Mucosa of descending colon (tissue), 3 donors: Measurements from ENCODE around the gene RNF8. TPM values are rescaled to one million over a fixed set of nuclear protein-coding genes. Genes with fewer than 3 reads are reported as not detected.

Experiments used
- ATAC-seq: fragments of 200-7000 bp; cut with Tn5 transposase; one replicate; pipeline ENCODE4 v1.9.1; 2020; ENCODE audit warnings: mild to moderate bottlenecking, moderate library complexity
- DNase-seq, 3 donors: peaks; one replicate each; pipeline ENCODE4 v3.0.0-alpha.2; 2020
- H3K36me3 ChIP-seq: fragments of 200-600 bp; one replicate; pipeline ENCODE4 v1.8.0; 2021; ENCODE audit warnings: low read depth, mild to moderate bottlenecking
- H3K4me1 ChIP-seq: fragments of 200-600 bp; one replicate; pipeline ENCODE4 v1.8.0; 2021; ENCODE audit warnings: low read depth, mild to moderate bottlenecking
- H3K4me3 ChIP-seq: fragments of 200-600 bp; one replicate; pipeline ENCODE4 v1.8.0; 2021; ENCODE audit warnings: mild to moderate bottlenecking
- H3K9me3 ChIP-seq: fragments of 200-600 bp; one replicate; pipeline ENCODE4 v1.8.0; 2021; ENCODE audit warnings: mild to moderate bottlenecking
- intact Hi-C, 2 donors: fragments of 100-400 bp; cut with DNase I in 1 of 2; cut with micrococcal nuclease in 1 of 2; formaldehyde crosslinking; loops; one replicate each; pipeline versions ENCODE4 v1.11.0 to v1.11.1; 2022; cut with DNase I, micrococcal nuclease
- total RNA-seq, 3 donors: library from RNA; stranded (reverse); fragmentation: NEBNext Ultra II Directional in 2 of 3; extraction: Animal tissue kit (Norgen Biotek cat#: 25700) in 2 of 3; gene quantifications; one replicate each; pipeline versions ENCODE4 v1.2.1 to v1.2.4, GENCODE V29; 2021 to 2023
- TF ChIP-seq, protein P1 (sequence below): fragments of 200-600 bp; IDR thresholded peaks from one replicate; pipeline ENCODE4 v1.8.0; 2022; ENCODE audit warnings: antibody characterized with exemption, mild to moderate bottlenecking
- donor health status: DM: no; HTN: no; CAD: no; lungs with moderate emphysema.
- donor health status: DM: no; HTN: no; CAD: no.
- donor health status: DM: no; HTN: yes; CAD: no.

Gene RNF8
- total RNA-seq, 3 donors from 2014 or later, result 11.2 to 16.3 (median 11.4) TPM

DNA sequence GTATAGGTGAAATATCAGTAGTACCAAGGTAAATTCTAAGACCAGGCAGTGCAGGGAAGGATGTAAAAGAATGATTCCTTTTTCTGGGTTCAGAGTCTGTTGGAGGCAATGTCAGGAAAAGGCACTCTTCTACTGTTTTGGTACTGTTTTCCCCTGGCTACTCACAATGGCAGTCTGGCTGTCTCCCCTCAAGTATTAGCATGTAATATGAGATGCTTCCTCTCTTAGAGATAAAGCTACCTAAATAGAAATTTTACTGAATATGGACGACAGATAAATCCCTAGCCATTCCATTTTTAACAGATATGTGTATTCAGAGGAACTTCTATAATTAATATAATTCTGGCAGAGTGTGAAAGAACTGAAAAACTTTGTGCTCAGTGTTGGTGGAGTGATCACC lies 3.5 kb downstream of the RNF8 start:
- TF ChIP-seq, protein P1, sequence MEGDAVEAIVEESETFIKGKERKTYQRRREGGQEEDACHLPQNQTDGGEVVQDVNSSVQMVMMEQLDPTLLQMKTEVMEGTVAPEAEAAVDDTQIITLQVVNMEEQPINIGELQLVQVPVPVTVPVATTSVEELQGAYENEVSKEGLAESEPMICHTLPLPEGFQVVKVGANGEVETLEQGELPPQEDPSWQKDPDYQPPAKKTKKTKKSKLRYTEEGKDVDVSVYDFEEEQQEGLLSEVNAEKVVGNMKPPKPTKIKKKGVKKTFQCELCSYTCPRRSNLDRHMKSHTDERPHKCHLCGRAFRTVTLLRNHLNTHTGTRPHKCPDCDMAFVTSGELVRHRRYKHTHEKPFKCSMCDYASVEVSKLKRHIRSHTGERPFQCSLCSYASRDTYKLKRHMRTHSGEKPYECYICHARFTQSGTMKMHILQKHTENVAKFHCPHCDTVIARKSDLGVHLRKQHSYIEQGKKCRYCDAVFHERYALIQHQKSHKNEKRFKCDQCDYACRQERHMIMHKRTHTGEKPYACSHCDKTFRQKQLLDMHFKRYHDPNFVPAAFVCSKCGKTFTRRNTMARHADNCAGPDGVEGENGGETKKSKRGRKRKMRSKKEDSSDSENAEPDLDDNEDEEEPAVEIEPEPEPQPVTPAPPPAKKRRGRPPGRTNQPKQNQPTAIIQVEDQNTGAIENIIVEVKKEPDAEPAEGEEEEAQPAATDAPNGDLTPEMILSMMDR, result no peak
- peaks cover 5% of the 10 kb centered on the region for H3K4me1 ChIP-seq

DNA sequence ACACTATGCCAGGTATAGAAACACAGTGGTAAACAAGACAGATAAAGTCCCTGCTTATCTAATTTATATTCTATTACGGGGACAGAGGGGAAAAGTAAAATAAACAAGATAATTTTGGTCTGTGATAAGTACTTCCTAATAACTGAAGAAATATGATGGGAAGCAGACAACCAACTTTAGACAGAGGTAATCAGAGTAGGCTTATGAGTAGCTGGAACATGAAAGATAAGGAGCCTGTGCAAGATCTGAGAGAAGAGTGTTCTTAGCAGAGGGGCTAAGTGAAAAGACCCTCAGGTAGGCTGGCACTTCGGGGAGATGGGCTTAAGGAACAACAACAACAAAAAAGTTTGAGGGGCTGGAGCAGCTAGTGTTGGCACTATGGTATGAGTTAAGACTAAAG lies 4.1 kb downstream of the RNF8 start:
- Histone ChIP-seq H3K4me1 (peaks cover 5% of the 10 kb centered on the region), H3K4me3 (no peak overlapping the region), H3K36me3 (no peaks in the 10 kb centered on the region), H3K9me3 (no peaks in the 10 kb centered on the region)
- intact Hi-C loops, result no loop called here
- TF ChIP-seq, protein P1, result no peak
- ATAC-seq (no peak), DNase-seq (no peak)

More for the DNA sequence above, 3.5 kb downstream of the RNF8 start:
- DNase-seq, result no peak
- Histone ChIP-seq H3K9me3 (no peaks in the 10 kb centered on the region), H3K4me3 (no peak overlapping the region), H3K36me3 (no peaks in the 10 kb centered on the region)
- ATAC-seq, result no peak
- intact Hi-C loops, result no loop called here

DNA sequence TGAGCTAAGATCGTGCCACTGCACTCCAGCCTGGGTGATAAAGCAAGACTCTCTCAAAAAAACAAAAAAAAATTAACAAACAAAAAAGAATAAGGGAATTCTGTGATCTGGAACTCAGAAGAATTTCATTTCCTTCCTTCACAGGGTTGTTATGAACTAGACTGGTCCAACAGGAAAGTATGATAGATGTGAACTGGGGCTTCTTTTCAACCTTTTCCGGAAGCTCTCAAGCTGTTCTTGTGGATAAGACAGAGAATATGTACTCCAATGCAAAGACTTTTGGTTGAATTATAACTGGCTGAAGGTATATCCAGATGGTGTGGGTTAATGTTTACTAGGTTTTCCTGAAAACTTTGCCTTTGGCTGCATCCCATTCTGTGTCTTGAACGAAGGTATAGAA lies 5.3 kb downstream of the RNF8 start:
- ATAC-seq (no peak), DNase-seq (no peak)
- no peaks in the 10 kb centered on the region for H3K36me3 ChIP-seq
- intact Hi-C loops, result no loop called here
- H3K9me3 ChIP-seq, result no peaks in the 10 kb centered on the region
- TF ChIP-seq, protein P1, result no peak
- H3K4me3 ChIP-seq, result no peak overlapping the region
- H3K4me1 ChIP-seq, result peaks cover 5% of the 10 kb centered on the region

DNA sequence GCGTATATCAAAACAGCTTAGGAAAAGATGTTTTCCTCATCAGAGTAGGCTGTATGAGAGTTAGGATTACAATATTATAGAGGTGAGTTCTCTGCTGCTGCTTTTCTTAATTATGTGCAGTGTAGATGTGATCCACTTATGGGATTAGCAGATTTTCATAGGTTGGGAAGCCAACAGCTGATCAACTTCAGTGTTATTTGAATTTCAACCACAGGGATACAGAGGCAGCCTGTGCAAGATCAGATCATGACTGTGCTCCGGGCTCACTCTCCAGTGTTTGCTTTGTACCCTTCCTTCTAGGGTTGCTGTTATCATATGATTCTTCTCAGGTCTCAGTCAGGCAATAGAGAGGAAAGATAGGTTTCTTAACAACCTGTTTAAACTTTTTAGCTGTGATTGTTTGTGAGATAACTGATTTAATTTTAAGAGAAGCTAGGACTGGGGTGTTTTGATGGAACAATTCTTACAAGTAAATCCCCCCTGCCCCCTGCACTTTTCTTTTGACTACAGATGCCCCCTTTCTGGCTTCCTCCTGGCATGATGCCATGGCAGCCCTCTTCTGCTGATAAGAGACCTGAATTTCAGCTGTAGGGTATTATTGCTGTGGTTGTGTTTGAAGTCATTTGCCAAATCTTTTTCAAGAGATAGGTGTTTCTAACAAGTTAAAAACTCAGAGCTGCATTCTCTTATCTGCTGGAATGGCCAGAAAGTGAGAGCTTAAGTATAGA lies 8.5 kb downstream of the RNF8 start:
- intact Hi-C loops, result no loop called here
- H3K4me1 ChIP-seq, result no peaks in the 10 kb centered on the region
- ATAC-seq, result no peak
- H3K9me3 ChIP-seq, result no peaks in the 10 kb centered on the region
- no peak for DNase-seq
- TF ChIP-seq, protein P1, result no peak
- H3K36me3 ChIP-seq, result no peaks in the 10 kb centered on the region
- no peak overlapping the region for H3K4me3 ChIP-seq

DNA sequence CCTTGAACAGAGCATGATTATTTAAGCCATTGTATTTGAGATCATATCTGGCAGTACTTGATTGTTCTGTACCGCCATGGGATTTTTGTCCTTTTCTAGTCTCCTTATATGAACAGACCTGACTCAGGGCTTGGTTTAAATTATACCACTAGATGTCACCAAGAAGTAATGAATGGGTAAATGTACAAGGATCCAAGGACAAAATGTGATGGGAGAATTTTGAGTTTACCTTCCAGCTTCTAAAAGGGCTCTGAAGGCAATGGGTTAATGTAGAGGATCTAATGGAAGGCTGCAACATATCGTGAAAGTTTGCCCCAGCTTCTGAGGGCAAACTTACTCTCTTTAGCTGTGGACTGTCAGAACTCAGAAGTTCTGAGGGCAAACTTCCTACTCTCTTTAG lies 12.0 kb downstream of the RNF8 start:
- ATAC-seq (no peak), DNase-seq (no peak)
- TF ChIP-seq, protein P1, result no peak
- Histone ChIP-seq H3K4me3 (no peak overlapping the region), H3K36me3 (no peaks in the 10 kb centered on the region), H3K9me3 (no peaks in the 10 kb centered on the region), H3K4me1 (no peaks in the 10 kb centered on the region)
- intact Hi-C loops, result no loop called here

DNA sequence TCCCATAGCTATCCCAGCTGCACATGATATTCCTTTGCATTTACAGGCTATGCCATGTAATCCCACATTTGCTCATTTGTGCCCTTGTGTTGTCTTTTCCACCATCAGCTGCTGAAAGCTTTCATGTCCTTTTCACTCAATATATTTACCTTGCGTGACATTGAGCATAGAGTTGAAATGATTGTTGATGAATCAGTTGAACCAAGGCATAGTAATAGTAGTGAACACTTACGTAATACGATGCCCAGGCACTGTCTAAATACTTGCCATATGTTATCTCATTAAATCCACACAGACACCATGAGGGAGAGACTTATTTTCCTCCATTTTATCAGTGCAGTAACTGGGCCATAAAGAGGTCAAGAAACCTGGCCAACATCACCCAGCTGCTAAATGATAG lies 13.1 kb downstream of the RNF8 start:
- H3K4me1 ChIP-seq, result no peaks in the 10 kb centered on the region
- TF ChIP-seq, protein P1, result no peak
- no peak overlapping the region for H3K4me3 ChIP-seq
- ATAC-seq (no peak), DNase-seq (no peak)
- no peaks in the 10 kb centered on the region for H3K36me3 ChIP-seq
- intact Hi-C loops, result no loop called here
- no peaks in the 10 kb centered on the region for H3K9me3 ChIP-seq
